C4-2B (cell line): ENCODE measurements around the gene CNTN5.

Source experiments
- H3K27ac ChIP-seq: fragments of 450-650 bp; 2 replicates; pipeline ENCODE4 v1.5.1; 2017
- ZFX ChIP-seq: fragments of 450-650 bp; IDR thresholded peaks from 2 replicates; pipeline ENCODE4 v1.6.1; 2017
- TF ChIP-seq, protein P1 (sequence below): fragments of 450-650 bp; conservative IDR thresholded peaks from 2 replicates; pipeline ENCODE4 v1.5.1; 2017; ENCODE audit warnings: mild to moderate bottlenecking

The CNTN5 gene

DNA sequence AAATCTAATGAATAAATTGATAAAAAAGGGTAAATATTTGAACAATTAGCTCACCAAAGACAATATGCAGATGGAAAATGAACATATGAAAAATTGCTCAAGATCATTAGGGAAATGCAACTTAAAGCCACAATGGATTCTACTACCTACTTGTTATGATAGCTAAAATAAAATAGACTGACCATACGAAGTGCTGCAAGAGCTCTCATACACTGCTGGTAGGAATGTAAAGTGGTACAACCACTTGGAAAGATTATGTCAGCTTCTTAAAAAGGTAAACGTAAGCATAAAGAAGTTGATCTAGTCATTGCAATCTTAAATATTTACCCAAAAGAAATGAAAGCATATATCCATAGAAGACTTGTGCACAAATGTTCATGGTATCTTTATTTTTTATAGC, 1162.2 kb downstream of the CNTN5 start:
- TF ChIP-seq, protein P1, sequence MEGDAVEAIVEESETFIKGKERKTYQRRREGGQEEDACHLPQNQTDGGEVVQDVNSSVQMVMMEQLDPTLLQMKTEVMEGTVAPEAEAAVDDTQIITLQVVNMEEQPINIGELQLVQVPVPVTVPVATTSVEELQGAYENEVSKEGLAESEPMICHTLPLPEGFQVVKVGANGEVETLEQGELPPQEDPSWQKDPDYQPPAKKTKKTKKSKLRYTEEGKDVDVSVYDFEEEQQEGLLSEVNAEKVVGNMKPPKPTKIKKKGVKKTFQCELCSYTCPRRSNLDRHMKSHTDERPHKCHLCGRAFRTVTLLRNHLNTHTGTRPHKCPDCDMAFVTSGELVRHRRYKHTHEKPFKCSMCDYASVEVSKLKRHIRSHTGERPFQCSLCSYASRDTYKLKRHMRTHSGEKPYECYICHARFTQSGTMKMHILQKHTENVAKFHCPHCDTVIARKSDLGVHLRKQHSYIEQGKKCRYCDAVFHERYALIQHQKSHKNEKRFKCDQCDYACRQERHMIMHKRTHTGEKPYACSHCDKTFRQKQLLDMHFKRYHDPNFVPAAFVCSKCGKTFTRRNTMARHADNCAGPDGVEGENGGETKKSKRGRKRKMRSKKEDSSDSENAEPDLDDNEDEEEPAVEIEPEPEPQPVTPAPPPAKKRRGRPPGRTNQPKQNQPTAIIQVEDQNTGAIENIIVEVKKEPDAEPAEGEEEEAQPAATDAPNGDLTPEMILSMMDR = no peak
- no peak for TF ChIP-seq ZFX
- H3K27ac ChIP-seq = no peak overlapping the region

DNA sequence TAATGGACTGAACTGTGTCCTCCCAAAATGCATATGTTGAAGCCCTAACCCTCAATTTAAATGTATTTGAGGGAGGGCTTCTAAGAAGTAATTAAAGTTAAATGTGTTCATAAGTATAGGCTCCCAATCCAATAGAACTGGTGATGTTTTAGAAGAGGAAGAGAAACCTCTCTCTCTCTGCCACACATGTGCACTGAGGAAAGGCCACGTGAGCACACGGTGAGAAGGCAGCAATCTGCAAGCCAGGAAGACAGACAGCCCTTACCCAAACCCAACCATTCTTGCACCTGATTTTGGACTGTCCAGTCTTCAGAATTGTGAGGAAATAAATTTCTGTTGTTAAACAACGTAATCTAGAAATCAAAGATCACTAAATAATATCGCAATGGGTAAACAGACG, 1164.8 kb downstream of the CNTN5 start:
- TF ChIP-seq, protein P1 = no peak
- no peak for TF ChIP-seq ZFX
- no peak overlapping the region for H3K27ac ChIP-seq

DNA sequence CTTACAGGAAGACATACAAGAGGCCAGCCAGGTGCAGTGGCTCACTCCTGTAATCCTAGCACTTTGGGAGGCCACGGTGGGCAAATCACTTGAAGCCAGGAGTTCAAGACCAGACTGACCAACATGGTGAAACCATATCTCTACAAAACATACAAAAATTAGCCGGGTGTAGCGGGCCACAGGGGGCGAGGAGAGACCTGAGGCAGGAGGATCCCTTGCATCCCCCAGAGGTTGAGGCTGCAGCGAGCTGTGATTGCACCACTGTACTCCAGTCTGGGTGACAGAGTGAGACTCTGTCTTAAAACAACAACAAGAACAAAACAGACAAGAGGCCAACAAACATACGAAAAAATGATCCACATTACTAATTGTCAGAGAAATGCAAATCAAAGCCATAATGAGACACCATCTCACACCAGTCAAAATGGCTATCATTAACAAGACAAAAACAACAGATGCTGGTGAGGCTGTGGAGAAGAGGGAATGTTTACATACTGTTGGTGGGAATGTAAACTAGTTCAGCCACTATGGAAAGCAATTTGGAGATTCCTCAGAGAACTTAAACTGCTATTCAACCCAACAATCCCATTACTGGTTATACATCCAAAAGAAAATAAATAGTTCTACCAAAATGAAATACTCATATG, 1167.5 kb downstream of the CNTN5 start:
- H3K27ac ChIP-seq = no peak overlapping the region
- TF ChIP-seq, protein P1 = no peak
- TF ChIP-seq ZFX = no peak

DNA sequence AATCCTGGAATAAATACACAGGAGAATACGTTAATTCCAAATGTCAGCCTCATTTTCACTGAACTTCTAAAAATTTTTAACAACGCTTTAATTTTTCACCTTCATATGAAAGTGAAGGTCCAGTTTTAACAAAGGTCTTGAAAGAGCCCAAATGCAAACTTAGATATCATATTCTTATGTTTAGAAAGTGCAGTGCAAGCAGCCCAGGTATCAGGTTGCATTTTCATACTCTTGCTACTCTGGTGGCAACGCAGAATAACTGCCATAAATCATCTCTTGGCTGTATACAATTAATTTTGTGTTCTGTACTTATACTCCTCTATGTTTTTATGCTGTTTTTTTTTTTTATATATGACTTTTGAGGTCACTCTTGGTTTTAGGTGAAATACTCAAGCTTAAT, 1169.6 kb downstream of the CNTN5 start:
- no peak overlapping the region for H3K27ac ChIP-seq
- TF ChIP-seq, protein P1 = 0 out of 2 replicates have a peak, but pooled peaks have one; percentile 2
- TF ChIP-seq ZFX = no peak

DNA sequence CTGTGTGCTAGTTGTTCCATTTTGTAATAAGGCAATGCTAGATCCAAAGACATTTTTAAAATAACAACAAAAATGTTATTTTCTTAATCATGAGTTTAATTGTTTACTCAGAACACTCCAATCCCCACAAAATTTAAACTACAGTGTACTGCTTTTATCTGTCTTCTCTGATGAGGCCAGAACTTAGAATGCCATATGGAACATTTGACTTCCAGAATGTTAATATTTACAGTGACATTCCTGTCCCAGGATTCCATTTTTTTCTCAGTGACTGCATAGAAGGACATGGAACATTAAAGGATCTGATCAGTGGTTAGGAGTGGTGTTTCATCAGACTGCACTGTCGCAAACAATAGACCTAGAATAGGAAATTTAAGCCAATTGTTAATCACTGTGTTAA, 1171.4 kb downstream of the CNTN5 start:
- TF ChIP-seq ZFX = no peak
- TF ChIP-seq, protein P1 = no peak
- H3K27ac ChIP-seq = no peak overlapping the region

DNA sequence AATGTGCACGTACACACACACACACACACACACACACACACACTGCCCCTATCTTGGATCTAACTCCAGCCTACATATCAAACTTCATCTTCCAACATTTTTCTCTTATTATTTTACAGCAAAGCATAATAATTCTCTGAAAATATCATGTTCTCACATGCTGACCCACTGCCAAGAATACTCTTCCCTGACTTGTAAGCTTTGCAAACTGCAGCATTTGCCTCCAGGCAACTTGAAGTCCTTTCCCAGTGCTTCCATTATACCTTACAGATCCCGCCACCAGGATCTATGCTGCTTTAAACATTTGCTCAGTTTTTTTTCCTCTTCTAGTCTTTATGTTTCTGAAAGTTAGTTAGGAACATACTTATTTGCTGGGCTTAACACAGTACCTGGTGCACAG, 1183.0 kb downstream of the CNTN5 start:
- H3K27ac ChIP-seq = no peak overlapping the region
- no peak for TF ChIP-seq ZFX
- TF ChIP-seq, protein P1 = no peak

DNA sequence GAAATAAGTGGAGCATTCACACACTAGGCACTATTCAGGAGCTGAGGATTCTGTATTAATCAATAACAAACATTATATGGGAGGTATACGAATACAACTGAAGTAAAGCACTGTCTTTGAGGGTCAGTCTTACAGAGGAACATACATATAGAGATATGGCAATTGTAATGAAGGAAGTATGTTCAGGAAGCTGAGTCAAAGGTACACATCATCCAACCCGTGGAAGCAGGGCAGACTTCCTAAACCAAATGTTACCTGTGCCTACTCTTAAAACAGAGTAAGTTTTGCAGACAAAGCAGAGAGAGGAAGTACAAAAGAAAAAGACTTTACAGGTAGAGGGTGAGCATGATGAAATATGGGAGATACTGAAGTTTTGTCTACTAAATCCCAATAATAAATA, 1185.2 kb downstream of the CNTN5 start:
- TF ChIP-seq ZFX = no peak
- TF ChIP-seq, protein P1 = no peak
- no peak overlapping the region for H3K27ac ChIP-seq
